Renal pelvis (tissue), 4 donors: Measurements from ENCODE around the gene DCST1. TPM values are rescaled to one million over a fixed set of nuclear protein-coding genes. Genes with fewer than 3 reads are reported as not detected.

ENCODE experiments used
- DNase-seq: peaks from one replicate; pipeline ENCODE4 v3.0.0-alpha.2; 2013
- polyA plus RNA-seq, 3 donors: library from polyadenylated mRNA; unstranded; fragments of 120-200 nt; gene quantifications; one replicate each; pipeline ENCODE4 v1.2.1, GENCODE V29; 2013; ENCODE audit not compliant: insufficient read length in 3 of 3

DCST1 gene
- polyA plus RNA-seq, 3 donors, result 0.38 to 0.61 (median 0.41) TPM

DNA sequence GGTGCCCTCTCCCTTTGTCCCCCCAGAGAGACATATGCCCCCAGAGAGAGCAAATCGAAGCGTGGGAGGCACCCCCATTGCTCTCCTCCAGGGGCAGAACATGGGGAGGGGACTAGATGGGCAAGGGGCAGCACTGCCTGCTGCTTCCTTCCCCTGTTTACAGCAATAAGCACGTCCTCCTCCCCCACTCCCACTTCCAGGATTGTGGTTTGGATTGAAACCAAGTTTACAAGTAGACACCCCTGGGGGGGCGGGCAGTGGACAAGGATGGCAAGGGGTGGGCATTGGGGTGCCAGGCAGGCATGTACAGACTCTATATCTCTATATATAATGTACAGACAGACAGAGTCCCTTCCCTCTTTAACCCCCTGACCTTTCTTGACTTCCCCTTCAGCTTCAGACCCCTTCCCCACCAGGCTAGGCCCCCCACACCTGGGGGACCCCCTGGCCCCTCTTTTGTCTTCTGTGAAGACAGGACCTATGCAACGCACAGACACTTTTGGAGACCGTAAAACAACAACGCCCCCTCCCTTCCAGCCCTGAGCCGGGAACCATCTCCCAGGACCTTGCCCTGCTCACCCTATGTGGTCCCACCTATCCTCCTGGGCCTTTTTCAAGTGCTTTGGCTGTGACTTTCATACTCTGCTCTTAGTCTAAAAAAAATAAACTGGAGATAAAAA, 53.4 kb downstream of the DCST1 start:
- DNase-seq, result no peak

DNA sequence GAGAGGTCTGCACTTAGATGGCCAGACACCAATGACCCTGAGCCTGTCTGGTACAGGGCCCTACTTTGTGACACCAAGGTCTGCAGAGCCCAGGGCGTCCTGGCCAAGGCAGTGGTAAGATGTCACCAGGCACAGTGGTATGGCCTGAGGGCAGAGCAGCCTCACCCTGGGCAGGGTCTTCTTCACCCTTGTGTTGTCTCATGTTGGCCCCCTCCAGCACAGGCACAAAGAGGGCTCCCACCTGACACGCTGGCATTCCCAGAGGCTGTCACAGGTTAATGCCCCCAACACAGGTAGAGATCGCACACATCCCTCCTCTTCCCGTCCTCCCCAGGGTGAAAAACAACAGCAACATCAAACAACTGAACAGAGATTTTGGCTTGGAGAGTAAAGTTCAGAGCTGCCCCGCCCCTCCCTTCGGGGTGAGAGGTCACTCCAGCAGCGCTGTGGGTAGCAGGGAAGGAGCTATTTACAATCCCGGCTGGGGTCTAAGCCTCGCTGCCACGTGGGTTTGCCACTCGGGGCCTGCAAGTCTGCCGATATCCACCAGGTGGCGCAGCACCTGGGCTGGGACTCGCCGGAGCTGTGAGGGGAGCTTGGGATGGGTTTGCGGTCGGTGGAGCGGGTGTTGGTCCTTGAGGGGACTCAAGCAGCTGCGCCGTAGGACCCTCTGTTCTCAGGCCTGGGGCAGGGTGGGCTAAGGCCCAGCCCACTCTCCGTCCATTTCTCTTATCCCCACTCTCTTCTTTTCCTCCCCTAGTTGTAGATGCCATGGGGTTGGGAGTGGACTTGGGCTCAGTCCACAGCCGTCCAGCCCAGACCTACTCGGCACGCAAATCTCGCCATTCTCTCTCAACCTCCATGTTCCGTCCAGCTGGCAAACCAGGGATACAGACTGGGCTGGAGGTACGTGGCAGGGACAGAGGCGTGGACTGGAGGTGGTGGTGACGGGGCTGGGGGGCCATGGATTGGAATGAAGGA, 57.7 kb downstream of the DCST1 start:
- no peak for DNase-seq

DNA sequence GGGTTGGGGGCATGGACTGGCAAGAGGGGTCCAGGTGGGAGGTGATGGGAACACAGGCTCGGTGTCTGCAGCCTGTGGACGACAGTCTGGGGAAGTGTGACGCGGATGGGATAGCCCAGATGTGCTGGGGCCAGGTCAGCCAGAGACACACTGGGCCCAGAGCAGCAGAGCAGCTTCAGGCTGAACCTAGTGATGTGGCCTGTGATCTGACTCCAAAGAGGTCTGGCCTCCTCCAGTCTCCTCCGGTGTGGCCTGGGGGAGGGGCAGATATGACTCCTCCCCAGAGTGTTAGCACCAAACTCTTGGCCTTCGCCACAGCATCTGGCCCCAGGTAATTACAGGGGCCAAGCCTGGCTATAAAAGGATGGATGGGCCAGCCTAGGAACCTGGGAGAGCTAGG, 58.5 kb downstream of the DCST1 start:
- DNase-seq, result no peak

DNA sequence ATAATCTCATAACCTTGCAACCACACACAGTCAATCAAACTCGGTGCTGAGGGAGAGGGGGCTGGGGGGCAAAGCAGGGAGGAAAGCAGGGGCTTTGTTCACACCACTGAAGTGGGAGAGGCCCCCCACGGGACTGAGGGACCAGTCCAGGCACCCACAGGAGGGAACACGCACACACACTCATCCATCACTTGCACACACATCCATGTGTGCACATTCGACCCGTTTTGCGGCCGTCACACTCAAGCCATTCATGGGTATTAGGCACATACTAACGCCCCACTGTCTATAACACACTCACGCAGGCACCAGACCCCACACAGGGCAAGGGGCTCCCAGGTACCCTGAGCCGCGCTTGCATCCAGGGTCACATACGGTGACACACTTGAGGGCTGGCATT, 59.0 kb downstream of the DCST1 start:
- DNase-seq, result no peak

DNA sequence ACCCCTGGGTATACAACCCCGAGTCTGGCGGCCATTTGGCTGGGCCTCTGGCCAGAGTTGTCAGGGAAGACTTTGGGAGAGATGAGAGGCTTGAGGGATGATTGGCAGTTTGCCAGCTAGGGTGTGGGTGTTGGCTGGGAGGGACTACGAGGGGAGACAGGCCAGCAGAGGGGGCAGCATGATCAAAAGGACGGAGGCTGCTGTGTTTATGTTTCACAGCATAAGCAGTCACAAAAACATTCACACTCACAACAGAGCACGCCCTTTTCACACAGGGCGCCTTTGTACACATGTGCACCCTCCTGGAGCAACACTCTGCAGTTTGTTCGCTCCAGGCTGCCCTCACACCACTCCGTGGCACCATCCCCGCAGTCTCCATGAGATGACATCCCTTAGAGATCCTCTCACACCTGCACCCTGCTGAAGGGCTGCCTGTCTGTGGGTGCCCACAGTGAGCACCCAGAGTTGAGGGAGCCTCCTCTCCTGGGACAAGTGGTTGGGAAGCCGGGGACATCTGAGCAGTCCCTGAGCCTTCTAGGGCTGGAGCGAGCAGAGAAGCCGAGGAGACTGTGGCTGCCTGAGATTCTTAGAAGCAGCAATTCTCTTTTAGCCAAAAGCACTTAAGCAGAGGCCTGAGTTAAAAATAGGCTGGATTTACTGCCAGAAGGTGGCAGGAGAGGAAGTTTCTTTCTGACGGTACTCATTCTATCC, 60.4 kb downstream of the DCST1 start:
- no peak for DNase-seq

DNA sequence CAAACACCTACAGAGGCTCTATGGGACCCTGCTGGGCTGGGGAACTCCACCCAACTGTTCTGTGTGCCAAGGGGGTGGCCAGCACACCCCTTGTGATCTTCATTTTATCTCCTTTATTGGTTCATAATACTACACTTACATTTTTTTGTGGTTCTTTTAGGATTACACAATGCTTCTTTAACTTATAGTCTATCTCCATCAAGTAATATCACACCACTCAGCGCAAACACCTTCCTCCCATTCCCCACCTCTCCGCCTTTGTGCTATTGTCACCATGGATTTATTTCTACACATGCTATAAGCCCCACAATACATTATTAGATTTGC, 61.0 kb downstream of the DCST1 start:
- no peak for DNase-seq

DNA sequence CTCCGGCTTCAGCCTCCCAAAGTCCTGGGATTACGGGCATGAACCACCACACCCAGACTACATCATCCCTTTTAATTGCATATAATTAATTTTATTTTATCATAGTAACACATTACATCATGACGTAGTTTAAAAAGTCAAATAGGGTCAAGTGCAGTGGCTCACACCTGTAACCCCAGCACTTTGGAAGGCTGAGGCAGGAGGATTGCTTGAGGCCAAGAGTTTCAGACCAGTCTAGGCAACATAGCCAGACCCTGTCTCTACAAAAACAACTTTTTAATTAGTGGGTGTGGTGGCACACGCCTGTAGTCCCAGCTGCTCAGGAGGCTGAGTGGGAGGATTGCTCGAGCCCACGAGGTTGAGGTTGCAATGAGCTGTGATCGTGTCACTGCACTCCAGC, 65.7 kb downstream of the DCST1 start:
- no peak for DNase-seq

Other genes starting within 250 kb of the DCST1 start
- gene KCNN3, start 163.5 kb upstream of the DCST1 start, polyA plus RNA-seq, result 1 to 10 TPM; 2.2 to 2.6 (median 2.3) TPM
- gene PMVK, start 97.1 kb upstream of the DCST1 start, polyA plus RNA-seq, result 10 to 100 TPM; 44.1 to 47.2 (median 44.2) TPM
- gene PBXIP1, start 77.7 kb upstream of the DCST1 start, polyA plus RNA-seq, result 10 to 100 TPM; 76.2 to 80.3 (median 76.6) TPM
- gene PYGO2, start 72.0 kb upstream of the DCST1 start, polyA plus RNA-seq, result 10 to 100 TPM; 47.4 to 52.1 (median 51.6) TPM
- 10 to 100 TPM; 74.6 to 91.3 (median 81.7) TPM for gene SHC1, start 63.1 kb upstream of the DCST1 start, polyA plus RNA-seq
- gene CKS1B, start 59.1 kb upstream of the DCST1 start, polyA plus RNA-seq, result 100 to 1,000 TPM in 1 of 3 donors, 10 to 100 TPM in 2; 88.0 to 105 (median 96.5) TPM
- gene FLAD1, start 50.5 kb upstream of the DCST1 start, polyA plus RNA-seq, result 10 to 100 TPM; 34.1 to 39.0 (median 38.4) TPM
- 1 to 10 TPM in 1 of 3 donors, under 1 TPM in 2; 0.36 to 1.5 (median 0.87) TPM for gene LENEP, start 40.2 kb upstream of the DCST1 start, polyA plus RNA-seq
- 10 to 100 TPM; 15.9 to 18.0 (median 16.3) TPM for gene ZBTB7B, start 31.0 kb upstream of the DCST1 start, polyA plus RNA-seq
- 1 to 10 TPM; 1.9 to 2.8 (median 2.2) TPM for gene DCST2, start within 50 bp of the DCST1 start, polyA plus RNA-seq
- gene ADAM15, start 17.5 kb downstream of the DCST1 start, polyA plus RNA-seq, result 10 to 100 TPM; 57.5 to 62.8 (median 58.0) TPM
- gene EFNA4, start 29.9 kb downstream of the DCST1 start, polyA plus RNA-seq, result 10 to 100 TPM; 22.1 to 23.7 (median 23.0) TPM
- 1 to 10 TPM; 6.3 to 8.8 (median 8.4) TPM for gene EFNA3, start 45.0 kb downstream of the DCST1 start, polyA plus RNA-seq
- gene EFNA1, start 94.1 kb downstream of the DCST1 start, polyA plus RNA-seq, result 10 to 100 TPM; 66.7 to 79.3 (median 73.3) TPM
- 10 to 100 TPM; 45.3 to 61.3 (median 51.2) TPM for gene SLC50A1, start 102.0 kb downstream of the DCST1 start, polyA plus RNA-seq
- gene DPM3, start 106.7 kb downstream of the DCST1 start, polyA plus RNA-seq, result 10 to 100 TPM; 38.6 to 55.8 (median 50.3) TPM
- gene KRTCAP2, start 139.5 kb downstream of the DCST1 start, polyA plus RNA-seq, result 100 to 1,000 TPM; 120 to 146 (median 127) TPM
- gene TRIM46, start 140.0 kb downstream of the DCST1 start, polyA plus RNA-seq, result 1 to 10 TPM; 3.8 to 5.8 (median 5.8) TPM
- 10 to 100 TPM; 32.3 to 50.0 (median 43.0) TPM for gene THBS3, start 174.1 kb downstream of the DCST1 start, polyA plus RNA-seq
- 10 to 100 TPM; 43.4 to 50.1 (median 48.6) TPM for gene MTX1, start 174.9 kb downstream of the DCST1 start, polyA plus RNA-seq
- 10 to 100 TPM; 26.6 to 33.0 (median 31.9) TPM for gene ENTREP3, start 221.7 kb downstream of the DCST1 start, polyA plus RNA-seq
- gene SCAMP3, start 228.5 kb downstream of the DCST1 start, polyA plus RNA-seq, result 10 to 100 TPM; 66.7 to 68.5 (median 67.2) TPM
- gene CLK2, start 239.7 kb downstream of the DCST1 start, polyA plus RNA-seq, result 10 to 100 TPM; 79.4 to 90.5 (median 89.7) TPM
- gene HCN3, start 243.6 kb downstream of the DCST1 start, polyA plus RNA-seq, result 10 to 100 TPM; 11.6 to 13.7 (median 12.2) TPM